CD8-positive, alpha-beta memory T cell (primary cell): ENCODE data around the gene ATXN1. TPM values are rescaled to one million over a fixed set of nuclear protein-coding genes. Genes with fewer than 3 reads are reported as not detected.

Experiments
- CTCF ChIA-PET: fragments of 350-600 bp; sonication (Branson Sonifier 250); formaldehyde crosslinking; loops from one replicate; lab custom pipeline; 2021; ENCODE audit warnings: antibody characterized with exemption; lab: Charles Lee
- POLR2A ChIA-PET: fragments of 350-600 bp; sonication (Branson Sonifier 250); formaldehyde crosslinking; loops from one replicate; lab custom pipeline; 2021; ENCODE audit warnings: antibody characterized with exemption; lab: Charles Lee
- DNase-seq, 5 donors: peaks; one replicate each; pipeline versions ENCODE4 v3.0.0 to v3.0.0-alpha.2; 2020 to 2022; ENCODE audit warnings: mixed read lengths in 1 of 5
- H3K27ac ChIP-seq: one replicate; pipeline ENCODE4 v1.7.0; 2013; ENCODE audit warnings: low read depth, mild to moderate bottlenecking, low read length, moderate library complexity
- H3K27me3 ChIP-seq: 2 replicates; pipeline ENCODE4 v1.7.0; 2013; ENCODE audit warnings: low read length, mild to moderate bottlenecking; ENCODE audit not compliant: insufficient read depth, poor library complexity, severe bottlenecking
- H3K36me3 ChIP-seq: 2 replicates; pipeline ENCODE4 v1.7.0; 2013; ENCODE audit warnings: mild to moderate bottlenecking, low read length, moderate library complexity; ENCODE audit not compliant: insufficient read depth
- H3K4me1 ChIP-seq: 2 replicates; pipeline ENCODE4 v1.7.0; 2013; ENCODE audit warnings: mild to moderate bottlenecking, low read length, moderate library complexity; ENCODE audit not compliant: insufficient read depth
- H3K4me3 ChIP-seq: 2 replicates; pipeline ENCODE4 v1.7.0; 2013; ENCODE audit warnings: mild to moderate bottlenecking, low read length
- H3K9me3 ChIP-seq: 2 replicates; pipeline ENCODE4 v1.7.0; 2013; ENCODE audit warnings: mild to moderate bottlenecking, low read length
- H3K27ac Mint-ChIP-seq, 8 donors: one replicate each; pipeline ENCODE4 v1.8.0; 2020 to 2021; ENCODE audit warnings: mixed read lengths in 8 of 8, mild to moderate bottlenecking in 6 of 8, inconsistent platforms in 3 of 8, moderate library complexity in 3 of 8
- H3K27me3 Mint-ChIP-seq, 2 donors: one replicate each; pipeline ENCODE4 v1.8.0; 2020 to 2021; ENCODE audit warnings: mixed read lengths in 2 of 2, mild to moderate bottlenecking in 1 of 2, moderate library complexity in 1 of 2
- H3K36me3 Mint-ChIP-seq, 3 donors: one replicate each; pipeline ENCODE4 v1.8.0; 2020 to 2021; ENCODE audit warnings: mixed read lengths in 3 of 3, inconsistent platforms in 1 of 3, mild to moderate bottlenecking in 1 of 3
- H3K4me1 Mint-ChIP-seq, 3 donors: one replicate each; pipeline ENCODE4 v1.8.0; 2020 to 2021; ENCODE audit warnings: mixed read lengths in 3 of 3, inconsistent platforms in 1 of 3, mild to moderate bottlenecking in 1 of 3
- H3K4me3 Mint-ChIP-seq, 7 donors: one replicate each; pipeline ENCODE4 v1.8.0; 2020 to 2021; ENCODE audit warnings: mixed read lengths in 7 of 7, mild to moderate bottlenecking in 6 of 7, moderate library complexity in 4 of 7, inconsistent platforms in 2 of 7
- H3K9me3 Mint-ChIP-seq, 5 donors: one replicate each; pipeline ENCODE4 v1.8.0; 2020 to 2022; ENCODE audit warnings: mixed read lengths in 5 of 5, mild to moderate bottlenecking in 3 of 5, moderate library complexity in 2 of 5, inconsistent platforms in 1 of 5
- polyA plus RNA-seq: library from polyadenylated mRNA; unstranded; fragments of 300-500 nt; fragmentation: Illumina TruSeq; gene quantifications from one replicate; pipeline ENCODE4 v1.2.3, GENCODE V29; 2021
- total RNA-seq, 2 experiments: library from RNA; stranded (reverse); gene quantifications; one replicate each; pipeline ENCODE4 v1.2.3, GENCODE V29; 2021

The ATXN1 gene
- total and polyA plus RNA-seq, 3 experiments from 2014 or later, result 20.0 to 114 (median 111) TPM

DNA sequence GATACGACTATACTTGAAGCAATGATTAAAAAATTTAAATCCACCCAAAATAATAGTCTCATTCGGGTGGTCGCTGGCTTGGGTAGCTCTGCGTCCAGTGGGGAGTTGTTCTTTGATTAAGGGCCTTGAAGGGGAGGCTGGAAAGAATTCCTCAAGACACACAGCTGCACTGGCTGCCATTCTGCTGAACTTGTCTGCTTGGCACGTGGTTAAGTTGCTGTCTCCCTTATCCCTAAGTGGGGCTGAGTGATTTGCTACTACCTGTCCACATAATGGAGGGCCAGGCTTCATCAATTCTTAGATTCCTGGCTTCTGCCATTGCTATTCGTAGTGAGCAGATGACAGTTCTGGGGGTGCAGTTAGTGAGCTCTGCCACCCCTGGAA, 424.4 kb downstream of the ATXN1 start:
- Histone ChIP-seq H3K36me3 (no peaks in the 10 kb centered on the region), H3K27me3 (no peaks in the 10 kb centered on the region), H3K4me1 (peaks cover 5% of the 10 kb centered on the region), H3K27ac (no peak overlapping the region), H3K9me3 (no peaks in the 10 kb centered on the region), H3K4me3 (no peak overlapping the region)
- Mint-ChIP-seq H3K9me3 (no peaks in the 10 kb centered on the region), H3K4me1 (peaks cover 0 to 17% (median 2%) of the 10 kb centered on the region in 3 donors), H3K27me3 (no peaks in the 10 kb centered on the region), H3K27ac (peak overlapping the region in 3 of 8 donors; percentile 41 to 79 (median 46)), H3K4me3 (no peak overlapping the region), H3K36me3 (peaks cover 0 to 20% (median 5%) of the 10 kb centered on the region in 3 donors)
- POLR2A ChIA-PET, result no interaction called here
- DNase-seq, result no peak
- CTCF ChIA-PET, result interaction anchor here (1.6 kb wide), 1 partner anchor 11 kb away, joined by 4 read pairs; no protein-coding TSS in a partner anchor

- peak overlapping the region in 6 of 8 donors; percentile 4 to 73 (median 52) for H3K27ac Mint-ChIP-seq
- H3K27me3 ChIP-seq, result no peaks in the 10 kb centered on the region
- H3K9me3 ChIP-seq, result no peaks in the 10 kb centered on the region
- peaks cover 12% of the 10 kb centered on the region for H3K4me1 ChIP-seq
- H3K4me3 ChIP-seq, result no peak overlapping the region
- no peaks in the 10 kb centered on the region for H3K36me3 ChIP-seq
- H3K4me3 Mint-ChIP-seq, result no peak overlapping the region
- POLR2A ChIA-PET, result no interaction called here
- peaks cover 0 to 20% (median 5%) of the 10 kb centered on the region in 3 donors for H3K36me3 Mint-ChIP-seq
- H3K27ac ChIP-seq, result no peak overlapping the region
- no peak for DNase-seq
- no peaks in the 10 kb centered on the region for H3K27me3 Mint-ChIP-seq
- no peaks in the 10 kb centered on the region for H3K9me3 Mint-ChIP-seq
- peaks cover 0 to 17% (median 2%) of the 10 kb centered on the region in 3 donors for H3K4me1 Mint-ChIP-seq
- CTCF ChIA-PET, result interaction anchor here (1.6 to 6.3 kb wide), 2 partner anchors 12 to 15 kb away, joined by 4 to 120 read pairs; no protein-coding TSS in a partner anchor
These were observed 425.0 kb downstream of the ATXN1 start for GRCh38 chr6:16336056-16336818.

- Mint-ChIP-seq H3K27ac (peak overlapping the region in 6 of 8 donors; percentile 2 to 64 (median 16)), H3K4me1 (peaks cover 0 to 11% (median 4%) of the 10 kb centered on the region in 3 donors), H3K4me3 (no peak overlapping the region), H3K27me3 (no peaks in the 10 kb centered on the region), H3K9me3 (no peaks in the 10 kb centered on the region), H3K36me3 (peaks cover 0 to 19% (median 5%) of the 10 kb centered on the region in 3 donors)
- CTCF ChIA-PET, result interaction anchor here (1.0 to 6.3 kb wide), 2 partner anchors 14 to 177 kb away, joined by 3 to 120 read pairs; no protein-coding TSS in a partner anchor
- POLR2A ChIA-PET, result no interaction called here
- DNase-seq, result no peak
- no peak overlapping the region for H3K27ac ChIP-seq
- H3K36me3 ChIP-seq, result no peaks in the 10 kb centered on the region
- H3K27me3 ChIP-seq, result no peaks in the 10 kb centered on the region
- no peak overlapping the region for H3K4me3 ChIP-seq
- no peaks in the 10 kb centered on the region for H3K9me3 ChIP-seq
- H3K4me1 ChIP-seq, result peaks cover 13% of the 10 kb centered on the region
These were observed 426.1 kb downstream of the ATXN1 start for GRCh38 chr6:16335176-16335575.

DNA sequence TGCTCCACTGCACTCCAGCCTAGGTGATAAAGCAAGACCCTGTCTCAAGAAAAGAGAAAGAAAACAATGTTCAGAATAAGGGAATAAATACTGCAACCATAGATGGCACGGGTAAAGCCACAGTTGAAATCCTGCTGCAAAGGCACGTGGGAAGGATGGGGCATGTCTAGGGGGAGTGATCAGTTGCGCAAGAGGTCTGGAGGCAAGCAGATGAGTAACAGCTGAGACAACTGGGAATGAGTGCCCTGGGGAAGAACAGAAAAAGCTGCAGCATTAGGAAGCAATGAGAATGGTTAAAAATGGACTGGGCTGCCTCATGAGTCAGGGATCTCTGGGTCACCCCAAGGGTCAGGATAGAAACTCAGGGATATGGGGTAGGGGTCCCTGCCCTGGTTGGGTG, 426.6 kb downstream of the ATXN1 start:
- H3K9me3 ChIP-seq, result no peaks in the 10 kb centered on the region
- peaks cover 13% of the 10 kb centered on the region for H3K4me1 ChIP-seq
- POLR2A ChIA-PET, result no interaction called here
- H3K27me3 ChIP-seq, result no peaks in the 10 kb centered on the region
- H3K4me3 Mint-ChIP-seq, result no peak overlapping the region
- peaks cover 0 to 10% (median 4%) of the 10 kb centered on the region in 3 donors for H3K4me1 Mint-ChIP-seq
- H3K9me3 Mint-ChIP-seq, result no peaks in the 10 kb centered on the region
- CTCF ChIA-PET, result interaction anchor here (1.0 to 6.3 kb wide), 4 partner anchors 11 to 437 kb away, joined by 3 to 120 read pairs (median 16); no protein-coding TSS in a partner anchor
- peak overlapping the region in 6 of 8 donors; percentile 2 to 66 (median 56) for H3K27ac Mint-ChIP-seq
- H3K36me3 ChIP-seq, result no peaks in the 10 kb centered on the region
- DNase-seq, result no peak
- no peak overlapping the region for H3K4me3 ChIP-seq
- no peaks in the 10 kb centered on the region for H3K27me3 Mint-ChIP-seq
- H3K27ac ChIP-seq, result no peak overlapping the region
- H3K36me3 Mint-ChIP-seq, result peaks cover 0 to 21% (median 5%) of the 10 kb centered on the region in 3 donors

DNA sequence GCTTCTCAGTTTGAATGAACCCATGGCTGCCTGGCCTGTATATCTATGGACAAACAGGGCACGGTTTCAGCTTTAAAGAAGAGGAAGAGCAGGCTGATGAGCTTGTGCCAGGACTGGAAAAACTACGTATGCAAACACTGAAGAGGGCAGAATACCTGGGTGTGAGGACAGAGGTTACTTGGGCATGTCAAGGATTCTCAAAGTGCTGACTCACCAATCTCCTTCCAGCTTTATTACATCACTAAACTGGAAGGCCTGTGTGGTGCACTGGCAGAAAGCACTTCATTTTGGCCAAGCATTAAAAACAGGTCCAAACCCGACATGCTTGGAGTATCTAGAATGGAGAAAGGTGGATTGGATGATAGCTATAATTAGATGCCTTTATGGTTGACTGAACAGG, 427.7 kb downstream of the ATXN1 start:
- peaks cover 13% of the 10 kb centered on the region for H3K4me1 ChIP-seq
- CTCF ChIA-PET, result interaction anchor here (0.9 to 6.3 kb wide), 11 partner anchors 10 to 438 kb away, joined by 3 to 120 read pairs (median 3); partner anchors contain the start of gene ATXN1
- no peak overlapping the region for H3K4me3 Mint-ChIP-seq

GRCh38 chr6:16332175-16332542, 429.1 kb downstream of the ATXN1 start:
- H3K36me3 Mint-ChIP-seq, result peaks cover 0 to 37% (median 7%) of the 10 kb centered on the region in 3 donors
- H3K27ac ChIP-seq, result no peak overlapping the region
- CTCF ChIA-PET, result interaction anchor here (0.6 to 6.3 kb wide), 20 partner anchors 8 to 634 kb away, joined by 3 to 120 read pairs (median 3); partner anchors contain the start of gene ATXN1
- no peak overlapping the region for H3K4me3 Mint-ChIP-seq
- no peaks in the 10 kb centered on the region for H3K9me3 ChIP-seq
- POLR2A ChIA-PET, result interaction anchor here (0.8 to 1.0 kb wide), 2 partner anchors 10 to 431 kb away, joined by 3 read pairs; no protein-coding TSS in a partner anchor
- H3K4me3 ChIP-seq, result no peak overlapping the region
- peak; percentile 70 to 83 (median 71) for DNase-seq
- no peaks in the 10 kb centered on the region for H3K9me3 Mint-ChIP-seq
- peaks cover 6 to 16% (median 16%) of the 10 kb centered on the region in 3 donors for H3K4me1 Mint-ChIP-seq
- no peak overlapping the region for H3K27ac Mint-ChIP-seq
- no peaks in the 10 kb centered on the region for H3K36me3 ChIP-seq
- peaks cover 13% of the 10 kb centered on the region for H3K4me1 ChIP-seq
- H3K27me3 Mint-ChIP-seq, result peaks cover 0 to 2% of the 10 kb centered on the region in 2 donors
- H3K27me3 ChIP-seq, result no peaks in the 10 kb centered on the region

More for the DNA sequence above, 427.7 kb downstream of the ATXN1 start:
- Mint-ChIP-seq H3K4me1 (peaks cover 4 to 16% (median 11%) of the 10 kb centered on the region in 3 donors), H3K27me3 (no peaks in the 10 kb centered on the region), H3K9me3 (no peaks in the 10 kb centered on the region), H3K36me3 (peaks cover 0 to 28% (median 5%) of the 10 kb centered on the region in 3 donors), H3K27ac (peak overlapping the region in 6 of 8 donors; percentile 28 to 73 (median 40))
- Histone ChIP-seq H3K27ac (no peak overlapping the region), H3K9me3 (no peaks in the 10 kb centered on the region), H3K4me3 (no peak overlapping the region), H3K27me3 (no peaks in the 10 kb centered on the region), H3K36me3 (no peaks in the 10 kb centered on the region)
- no peak for DNase-seq
- POLR2A ChIA-PET, result interaction anchor here (1.0 kb wide), 1 partner anchor 14 kb away, joined by 4 read pairs; no protein-coding TSS in a partner anchor

DNA sequence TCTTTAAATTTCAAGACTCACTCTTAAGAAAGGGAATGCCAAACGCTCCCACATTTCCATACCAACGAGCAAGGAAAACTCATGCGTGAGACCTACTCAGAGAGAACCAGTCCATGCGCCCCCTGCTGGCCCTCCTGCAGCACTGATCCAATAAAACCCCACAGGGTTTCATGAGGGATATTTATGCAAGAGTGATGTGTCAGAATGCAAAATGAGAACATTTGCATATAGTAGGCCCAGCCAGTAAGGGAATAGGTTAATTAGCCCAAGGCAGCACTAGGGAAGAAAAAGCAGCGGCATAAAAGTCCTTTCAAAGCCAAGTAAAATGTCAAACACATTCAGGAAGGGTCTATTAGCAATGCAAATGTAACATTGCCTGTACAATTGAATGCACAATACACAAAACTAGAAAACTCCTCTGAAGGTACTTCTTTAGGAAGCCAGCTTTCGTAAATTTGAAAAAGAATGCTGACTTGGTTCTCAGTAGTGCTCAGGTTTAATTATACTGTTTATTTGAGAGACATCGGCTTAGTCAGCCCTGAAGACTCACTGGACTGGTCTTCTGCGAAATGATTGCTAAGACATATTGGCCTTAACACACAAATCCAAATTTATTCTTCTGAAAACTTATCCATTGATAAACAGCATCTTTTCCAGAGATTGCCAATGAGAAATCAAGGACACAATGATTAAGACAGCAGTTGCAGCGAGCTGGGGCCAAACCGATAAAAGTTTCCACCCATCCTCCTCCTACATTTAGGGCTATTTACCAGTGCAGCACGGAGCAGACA, 429.7 kb downstream of the ATXN1 start:
- POLR2A ChIA-PET, result interaction anchor here (0.6 to 1.0 kb wide), 3 partner anchors 9 to 432 kb away, joined by 3 read pairs; no protein-coding TSS in a partner anchor

More for the DNA sequence above, 429.7 kb downstream of the ATXN1 start:
- H3K27me3 ChIP-seq, result no peaks in the 10 kb centered on the region
- H3K4me3 Mint-ChIP-seq, result no peak overlapping the region
- CTCF ChIA-PET, result interaction anchor here (0.6 to 6.3 kb wide), 19 partner anchors 9 to 635 kb away, joined by 3 to 120 read pairs (median 3); partner anchors contain the start of gene ATXN1
- H3K27me3 Mint-ChIP-seq, result peaks cover 0 to 2% of the 10 kb centered on the region in 2 donors
- no peak overlapping the region for H3K27ac ChIP-seq
- H3K27ac Mint-ChIP-seq, result no peak overlapping the region
- DNase-seq, result peak; percentile 49 to 68 (median 55)
- H3K4me1 Mint-ChIP-seq, result peaks cover 6 to 16% (median 16%) of the 10 kb centered on the region in 3 donors
- H3K4me3 ChIP-seq, result no peak overlapping the region
- no peaks in the 10 kb centered on the region for H3K9me3 ChIP-seq
- H3K9me3 Mint-ChIP-seq, result no peaks in the 10 kb centered on the region
- peaks cover 0 to 40% (median 7%) of the 10 kb centered on the region in 3 donors for H3K36me3 Mint-ChIP-seq
- H3K36me3 ChIP-seq, result no peaks in the 10 kb centered on the region
- H3K4me1 ChIP-seq, result peaks cover 13% of the 10 kb centered on the region
